Aortic smooth muscle cell (primary cell): ENCODE data around the gene PRR9. TPM values are rescaled to one million over a fixed set of nuclear protein-coding genes. Genes with fewer than 3 reads are reported as not detected.

Experiments
- total RNA-seq: library from RNA; depleted of rRNA; stranded (reverse); fragments of >200 nt; gene quantifications from 2 replicates; pipeline ENCODE4 v1.2.3, GENCODE V29; 2014

Gene PRR9, protein sequence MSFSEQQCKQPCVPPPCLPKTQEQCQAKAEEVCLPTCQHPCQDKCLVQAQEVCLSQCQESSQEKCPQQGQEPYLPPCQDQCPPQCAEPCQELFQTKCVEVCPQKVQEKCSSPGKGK
- total RNA-seq, result not detected in 2 replicates

DNA sequence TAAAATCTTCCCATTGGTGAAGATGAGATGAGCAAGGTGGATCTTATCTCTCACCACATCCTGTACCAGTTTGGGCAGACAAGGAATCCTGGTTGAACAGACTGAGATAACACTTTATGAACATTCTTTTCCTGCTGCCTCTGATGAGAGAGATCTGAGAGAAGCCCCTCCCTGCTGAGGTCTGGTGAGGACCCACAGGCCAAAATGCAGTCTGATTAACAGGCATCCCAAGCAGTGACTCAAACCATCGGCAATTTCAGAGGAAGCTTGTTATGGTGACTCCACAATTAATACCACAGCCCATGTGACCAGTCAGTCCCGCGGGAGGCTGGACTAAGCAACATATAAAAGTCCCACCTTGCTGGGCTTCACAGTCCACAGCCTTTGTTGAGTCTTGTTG, at the start of gene PRR9:
Gene PRR9 (plus strand): TSS at position 373 of the 400 bp plus-strand sequence. CDS start 561 bp downstream, outside the sequence.

DNA sequence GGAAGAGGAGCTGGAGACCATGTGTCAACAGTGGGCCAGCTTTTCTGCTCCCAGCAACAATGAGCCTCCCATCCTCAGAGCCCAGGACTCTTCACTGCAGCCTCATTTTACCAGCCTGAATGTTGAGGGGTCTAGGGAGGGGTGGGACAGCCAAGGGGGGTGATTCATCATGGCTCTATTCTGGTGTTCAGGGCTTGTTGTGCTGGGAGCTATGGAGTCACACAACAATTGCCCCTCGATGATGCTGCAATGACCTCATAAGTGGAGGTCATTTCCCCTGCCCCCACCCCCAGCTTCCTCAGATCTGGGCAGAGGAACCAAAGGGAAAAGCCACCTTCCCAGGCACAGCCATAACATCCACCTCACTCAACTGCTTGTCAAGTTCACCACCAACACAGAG, 14.3 kb upstream of the PRR9 start, which contains the start of gene LELP1:
Gene LELP1 (plus strand): TSS at position 301 of the 400 bp plus-strand sequence. CDS start 1,278 bp downstream, outside the sequence.

DNA sequence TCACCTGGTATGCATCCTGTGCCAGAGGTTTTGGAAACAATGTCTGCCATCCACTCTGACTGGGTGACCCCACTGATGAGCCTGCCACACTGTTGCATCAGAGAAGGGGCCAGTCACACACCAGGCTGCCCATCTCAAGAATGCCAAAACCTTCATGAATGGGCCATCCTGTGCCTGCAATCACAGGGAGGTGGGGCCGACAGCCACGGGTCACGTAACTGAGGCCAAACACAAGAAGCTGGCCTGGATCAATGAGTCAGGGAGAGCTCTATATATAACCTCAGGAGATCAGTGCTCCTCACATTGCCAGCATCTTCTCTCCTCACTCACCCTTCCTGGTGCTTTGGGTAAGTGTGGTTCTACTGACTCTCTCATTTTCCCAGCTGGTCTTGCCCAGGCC, 42.0 kb downstream of the PRR9 start, which contains the start of gene LORICRIN:
Gene LORICRIN (plus strand): TSS at position 301 of the 400 bp plus-strand sequence. CDS start 1,263 bp downstream, outside the sequence.

Other genes with a start within 250 kb of the PRR9 start
- gene SPRR4, start 246.9 kb upstream of the PRR9 start, total RNA-seq, result not detected in 2 replicates
- not detected in 2 replicates for gene SPRR1A, start 233.5 kb upstream of the PRR9 start, total RNA-seq
- not detected in 2 replicates for gene SPRR3, start 215.8 kb upstream of the PRR9 start, total RNA-seq
- gene SPRR1B, start 186.4 kb upstream of the PRR9 start, total RNA-seq, result not detected in 2 replicates
- not detected in 2 replicates for gene SPRR2D, start 176.5 kb upstream of the PRR9 start, total RNA-seq
- gene SPRR2A, start 160.1 kb upstream of the PRR9 start, total RNA-seq, result not detected in 2 replicates
- not detected in 2 replicates for gene SPRR2B, start 146.0 kb upstream of the PRR9 start, total RNA-seq
- gene SPRR2E, start 123.1 kb upstream of the PRR9 start, total RNA-seq, result not detected in 2 replicates
- not detected in 2 replicates for gene SPRR2F, start 104.1 kb upstream of the PRR9 start, total RNA-seq
- not detected in 2 replicates for gene SPRR2G, start 66.7 kb upstream of the PRR9 start, total RNA-seq
- not detected in 2 replicates for gene LELP1, start 14.2 kb upstream of the PRR9 start, total RNA-seq
- gene LORICRIN, start 42.1 kb downstream of the PRR9 start, total RNA-seq, result not detected in 2 replicates
- not detected in 2 replicates for gene PGLYRP3, start 95.4 kb downstream of the PRR9 start, total RNA-seq
- gene PGLYRP4, start 131.3 kb downstream of the PRR9 start, total RNA-seq, result not detected in 2 replicates
- 0.19 TPM in 1 of 2 replicates, not detected in the other for gene S100A9, start 140.3 kb downstream of the PRR9 start, total RNA-seq
- gene S100A12, start 158.0 kb downstream of the PRR9 start, total RNA-seq, result not detected in 2 replicates
- not detected in 2 replicates for gene S100A8, start 173.5 kb downstream of the PRR9 start, total RNA-seq
- gene S100A7A, start 198.9 kb downstream of the PRR9 start, total RNA-seq, result not detected in 2 replicates
- gene S100A7, start 243.1 kb downstream of the PRR9 start, total RNA-seq, result not detected in 2 replicates